ENCODE data around the gene FAM13C. TPM values are rescaled to one million over a fixed set of nuclear protein-coding genes. Genes with fewer than 3 reads are reported as not detected.
"Not testable (repeated sequence)": the region's sequence is repeated elsewhere in the genome, so short reads cannot be mapped to it uniquely, and the experiment has no call there.

Gene FAM13C
- polyA plus RNA-seq, 1 donor, result 27.4 TPM

GRCh38 chr10:59234816-59235429 is 127.4 kb downstream of the FAM13C start:
- DNase-seq (ENCODE audit: low read depth), result peak; percentile 17

- no peak for DNase-seq (ENCODE audit: low read depth)
Observed at GRCh38 chr10:59234194-59234593, 128.2 kb downstream of the FAM13C start.

- DNase-seq (ENCODE audit: low read depth), result no peak
Observed at GRCh38 chr10:59229441-59229840, 132.9 kb downstream of the FAM13C start.

- no peak for DNase-seq (ENCODE audit: low read depth)
Observed at GRCh38 chr10:59227136-59227673, 135.1 kb downstream of the FAM13C start.

- DNase-seq (ENCODE audit: low read depth), result no peak
Observed at GRCh38 chr10:59225211-59225610, 137.1 kb downstream of the FAM13C start.

- DNase-seq (ENCODE audit: low read depth), result not testable (repeated sequence)
Observed at GRCh38 chr10:59223597-59223996, 138.8 kb downstream of the FAM13C start.

- DNase-seq (ENCODE audit: low read depth), result no peak
Observed at GRCh38 chr10:59222788-59223187, 139.6 kb downstream of the FAM13C start.

- no peak for DNase-seq (ENCODE audit: low read depth)
Observed at GRCh38 chr10:59216178-59216869, 146.0 kb downstream of the FAM13C start.

- no peak for DNase-seq (ENCODE audit: low read depth)
Observed at GRCh38 chr10:59214160-59214559, 148.2 kb downstream of the FAM13C start.

GRCh38 chr10:59212301-59212798 is 150.0 kb downstream of the FAM13C start:
- DNase-seq (ENCODE audit: low read depth), result no peak

GRCh38 chr10:59206204-59206720 is 156.1 kb downstream of the FAM13C start:
- no peak for DNase-seq (ENCODE audit: low read depth)

Other genes starting within 250 kb of the FAM13C start
- 1.1 TPM for gene PHYHIPL, start 185.9 kb downstream of the FAM13C start, polyA plus RNA-seq (ENCODE audit: insufficient read length)

All from forelimb muscle (tissue), 1 donor.